ENCODE results near the gene ZNF692.
"Not testable (repeated sequence)": the region's sequence is repeated elsewhere in the genome, so short reads cannot be mapped to it uniquely, and the experiment has no call there.

The ZNF692 gene

DNA sequence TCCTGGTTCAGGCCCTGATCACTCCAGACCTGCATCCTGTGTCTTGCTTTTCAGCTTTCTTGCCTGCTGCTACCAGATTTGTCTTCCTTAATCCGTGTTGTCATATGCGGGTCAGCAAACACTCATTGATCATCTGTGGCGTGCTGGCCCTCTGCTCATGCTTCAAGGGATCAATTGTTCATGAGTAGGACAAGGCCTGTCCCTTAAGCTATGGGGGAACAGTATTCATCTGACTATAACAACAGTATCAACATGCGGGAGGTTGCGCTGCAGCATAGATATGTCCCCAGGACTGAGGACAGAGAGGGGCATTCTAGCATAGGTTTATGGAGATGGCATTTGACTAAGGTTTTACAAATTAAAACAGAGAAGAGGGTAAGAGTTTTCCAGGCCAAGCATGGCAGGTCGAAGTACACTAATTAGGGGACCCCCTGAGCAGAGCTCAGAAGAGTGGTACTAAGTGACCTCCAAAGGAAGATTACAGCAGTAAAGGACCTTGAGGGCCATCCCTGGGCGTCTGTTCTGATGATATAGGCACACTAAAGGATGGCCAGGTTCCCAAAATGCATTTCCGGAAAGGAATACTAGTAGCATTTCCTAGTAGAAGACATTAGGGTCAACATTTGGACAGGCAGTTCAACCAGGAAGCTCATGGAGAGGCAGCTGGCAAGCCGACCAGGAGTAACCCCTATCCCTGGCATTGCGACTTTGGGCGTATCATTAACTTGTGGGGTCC, 21.7 kb downstream of the ZNF692 start:
- FAIRE-seq (no peak), DNase-seq (ENCODE audit: insufficient read length, low spot score) (no peak)
- no peak for TF ChIP-seq POLR2A (IDR thresholded peaks at IDR 0.05; ENCODE audit: low read depth, low read length)

DNA sequence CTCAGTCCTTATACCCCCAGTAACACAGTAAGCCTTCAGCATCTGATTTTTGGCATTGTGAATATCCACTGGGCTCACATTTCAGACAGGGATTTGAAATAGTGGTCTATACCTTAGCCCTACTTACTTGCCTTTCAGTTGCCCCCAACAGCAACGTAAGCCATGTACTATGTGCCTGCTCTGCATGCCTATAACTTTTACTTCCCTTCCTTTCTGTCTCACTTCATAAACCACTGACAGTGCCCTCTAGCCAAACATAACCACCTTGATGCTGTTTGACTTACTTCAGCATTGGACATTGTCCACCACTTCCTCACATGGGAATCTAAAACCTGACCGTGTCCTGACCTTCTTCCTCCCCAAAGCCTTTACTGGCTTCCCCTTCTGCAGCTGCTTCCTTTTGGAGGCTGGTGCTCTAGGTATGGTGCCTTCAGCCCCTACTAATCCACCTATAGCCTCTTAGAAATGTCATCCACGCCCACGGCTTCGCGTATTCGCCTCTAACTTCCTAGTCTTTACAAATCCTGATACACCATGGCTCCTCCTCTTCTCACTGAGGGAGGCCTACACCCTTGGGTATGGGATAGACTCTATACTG, 24.4 kb downstream of the ZNF692 start:
- FAIRE-seq (no peak), DNase-seq (ENCODE audit: insufficient read length, low spot score) (no peak)
- TF ChIP-seq POLR2A (IDR thresholded peaks at IDR 0.05; ENCODE audit: low read depth, low read length): no peak

DNA sequence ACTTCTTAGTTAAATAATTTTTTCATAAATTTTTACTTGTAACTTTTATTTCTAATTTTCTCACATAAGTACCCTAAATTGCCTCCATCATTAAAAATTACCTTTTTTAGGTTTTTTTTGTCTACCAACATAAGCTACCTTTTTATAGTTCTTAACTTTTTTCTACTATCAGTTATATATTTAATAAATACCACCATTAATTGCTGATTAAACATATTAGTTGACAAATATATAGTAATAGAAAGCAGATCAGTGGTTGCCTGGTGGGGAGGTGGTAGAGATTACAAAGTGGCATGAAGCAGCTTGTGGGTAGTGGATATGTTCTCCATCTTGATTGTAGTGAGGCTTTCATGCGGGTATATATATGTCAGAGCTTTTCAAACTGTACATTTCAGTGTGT, 27.0 kb downstream of the ZNF692 start:
- no peak for DNase-seq (ENCODE audit: insufficient read length, low spot score)
- no peak for FAIRE-seq
- no peak for TF ChIP-seq POLR2A (IDR thresholded peaks at IDR 0.05; ENCODE audit: low read depth, low read length)

DNA sequence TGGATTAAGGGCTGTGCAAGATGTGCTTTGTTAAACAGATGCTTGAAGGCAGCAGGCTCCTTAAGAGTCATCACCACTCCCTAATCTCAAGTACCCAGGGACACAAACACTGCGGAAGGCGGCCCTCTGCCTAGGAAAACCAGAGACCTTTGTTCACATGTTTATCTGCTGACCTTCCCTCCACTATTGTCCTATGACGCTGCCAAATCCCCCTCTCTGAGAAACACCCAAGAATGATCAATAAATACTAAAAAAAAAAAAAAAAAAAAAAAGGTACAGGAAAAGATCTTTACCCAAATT, 28.2 kb downstream of the ZNF692 start:
- FAIRE-seq; DNase-seq (ENCODE audit: insufficient read length, low spot score): not testable (repeated sequence)

DNA sequence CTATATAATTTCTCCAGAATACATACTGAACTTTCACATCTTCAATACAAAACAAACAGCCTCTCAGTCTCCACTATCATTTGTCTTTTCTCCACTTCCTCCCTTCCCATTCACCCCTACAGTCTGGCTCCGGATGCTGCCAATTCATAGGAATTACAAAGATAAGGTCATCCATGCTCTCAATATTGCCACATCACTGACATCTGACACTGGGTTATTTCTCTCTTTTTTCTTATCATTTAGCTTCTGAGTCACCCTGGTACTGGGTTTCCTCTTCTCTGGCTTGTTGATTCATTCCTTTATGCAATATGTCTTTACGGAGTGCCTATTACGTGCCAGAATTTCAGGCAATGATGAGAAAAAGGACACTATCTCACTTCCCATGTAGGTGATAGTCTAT, 30.0 kb downstream of the ZNF692 start:
- DNase-seq (ENCODE audit: insufficient read length, low spot score): no peak
- no peak for FAIRE-seq
- TF ChIP-seq POLR2A (IDR thresholded peaks at IDR 0.05; ENCODE audit: low read depth, low read length): no peak

DNA sequence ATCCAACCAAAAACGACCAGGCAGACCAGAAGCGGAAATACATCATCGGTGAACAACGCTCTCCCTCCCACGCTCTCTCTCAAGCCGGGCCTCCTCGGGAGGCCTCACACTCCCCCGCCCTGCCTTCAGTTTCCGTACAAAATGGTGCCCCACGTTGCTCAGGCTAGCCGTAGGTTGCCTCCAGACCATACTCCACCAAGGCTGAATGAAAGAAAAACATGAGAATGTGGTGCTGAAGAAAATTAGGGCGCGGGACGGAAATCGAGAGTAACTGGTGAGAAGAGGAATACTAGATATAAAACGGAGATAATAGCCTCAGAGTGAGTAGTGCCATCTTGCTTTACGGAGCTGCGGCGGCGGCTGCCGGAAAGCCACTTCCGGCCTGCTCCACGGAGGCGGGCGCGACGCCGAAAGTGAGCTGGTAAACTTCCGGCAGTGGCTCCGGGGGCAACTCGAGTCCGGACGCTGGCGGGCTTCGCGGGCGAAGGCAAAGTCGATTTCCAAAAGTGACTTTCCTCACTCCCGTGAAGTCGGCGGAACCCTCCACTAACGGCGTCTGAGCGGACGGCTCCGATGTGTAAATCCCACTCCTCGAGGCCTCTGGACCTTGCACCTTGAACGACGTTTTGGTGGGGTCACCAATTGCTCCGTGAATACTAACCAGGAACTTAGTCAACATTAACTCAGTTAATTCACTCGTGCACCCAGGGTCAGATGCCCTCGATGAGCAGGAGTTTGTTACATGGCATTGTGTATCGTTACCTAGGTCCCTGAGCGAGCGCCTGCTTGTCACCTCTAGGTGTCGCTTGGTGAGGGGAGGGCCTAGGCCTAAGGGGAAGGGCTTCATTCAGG, 32.8 kb downstream of the ZNF692 start, which contains the start of gene SH3BP5L:
Gene SH3BP5L (minus strand): TSS at position 7 of the 852 bp plus-strand sequence. CDS start 980 bp downstream, outside the sequence.
- FAIRE-seq (no peak), DNase-seq (ENCODE audit: insufficient read length, low spot score) (peak; percentile 82)
- TF ChIP-seq POLR2A (IDR thresholded peaks at IDR 0.05; ENCODE audit: low read depth, low read length): peak; percentile 56

DNA sequence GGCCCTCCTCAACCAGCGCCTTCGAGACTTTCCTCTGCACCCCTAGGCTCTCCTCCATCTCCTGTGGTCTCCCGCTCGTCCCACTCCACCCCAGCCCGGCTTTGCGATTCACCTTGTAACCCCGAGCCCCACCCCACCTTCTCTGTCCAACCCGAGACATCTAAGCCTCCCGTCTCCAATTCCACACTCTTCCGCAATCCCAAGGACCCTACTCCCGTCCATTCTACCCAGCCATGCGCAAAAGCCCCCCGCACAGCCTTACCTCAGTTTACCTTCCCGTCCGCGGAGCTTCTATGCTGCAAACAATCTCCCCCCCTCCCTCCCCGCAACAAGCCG, 33.3 kb downstream of the ZNF692 start:
- DNase-seq (ENCODE audit: insufficient read length, low spot score) (no peak), FAIRE-seq (no peak)
- no peak for TF ChIP-seq POLR2A (IDR thresholded peaks at IDR 0.05; ENCODE audit: low read depth, low read length)

DNA sequence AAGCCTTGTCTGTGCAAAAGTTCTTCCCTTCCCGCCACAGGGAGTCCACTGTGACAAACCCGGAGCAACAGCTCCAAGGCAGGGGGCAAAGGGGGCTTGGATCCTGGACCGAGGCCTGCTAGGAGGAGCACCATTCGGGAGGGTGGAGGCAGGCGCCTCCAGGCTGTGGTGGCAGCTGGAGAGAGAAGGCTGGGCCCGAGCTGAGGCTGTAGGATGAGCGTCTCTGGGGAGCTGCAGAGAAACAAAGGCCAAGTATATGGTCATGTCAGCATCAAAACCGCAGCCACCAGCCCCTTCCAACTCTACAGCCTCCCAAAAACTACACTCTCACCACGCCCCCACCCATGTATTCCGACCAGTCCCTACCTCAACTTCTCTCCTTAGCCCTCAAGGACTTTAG, 33.7 kb downstream of the ZNF692 start:
- DNase-seq (ENCODE audit: insufficient read length, low spot score) (no peak), FAIRE-seq (no peak)
- no peak for TF ChIP-seq POLR2A (IDR thresholded peaks at IDR 0.05; ENCODE audit: low read depth, low read length)

DNA sequence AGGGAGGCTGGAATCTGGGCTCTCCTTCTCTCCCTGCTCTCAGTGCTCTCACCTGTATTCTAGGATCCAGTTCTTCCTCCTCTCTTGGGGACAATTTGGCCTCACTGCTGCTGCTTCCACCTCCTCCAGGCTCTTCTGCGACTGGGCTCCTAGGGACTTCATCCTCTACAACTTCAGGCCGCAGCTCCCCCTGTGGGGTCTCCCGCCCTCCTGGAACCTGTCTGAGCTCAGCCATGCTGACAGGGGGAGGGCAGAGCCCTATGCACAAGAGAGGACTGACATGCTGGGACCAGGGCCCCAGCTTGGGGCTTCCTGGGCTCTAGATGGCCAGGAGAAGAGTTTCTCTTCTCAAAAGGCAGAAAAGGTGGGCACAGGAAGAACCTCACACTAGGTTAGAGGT, 34.2 kb downstream of the ZNF692 start:
- FAIRE-seq (no peak), DNase-seq (ENCODE audit: insufficient read length, low spot score) (no peak)
- TF ChIP-seq POLR2A (IDR thresholded peaks at IDR 0.05; ENCODE audit: low read depth, low read length): no peak

DNA sequence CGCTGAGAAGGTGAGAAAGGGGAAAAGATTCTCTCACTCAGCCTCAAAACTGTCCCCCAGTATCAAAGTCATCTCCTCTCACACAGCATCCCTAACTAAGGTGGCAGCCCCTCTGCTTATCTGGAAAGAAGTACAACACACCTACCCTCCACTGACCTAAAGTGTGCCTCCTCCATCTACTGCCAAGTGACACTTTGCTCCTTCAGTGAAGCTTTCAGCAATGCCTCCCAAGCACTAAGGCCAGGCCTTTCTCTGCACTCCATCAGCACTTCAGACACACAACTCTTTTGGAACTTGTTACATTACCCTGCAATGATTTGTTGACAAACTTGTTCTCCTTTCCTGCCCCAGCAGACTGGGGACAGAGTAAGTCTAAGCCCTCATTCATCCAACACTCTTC, 34.6 kb downstream of the ZNF692 start:
- no peak for TF ChIP-seq POLR2A (IDR thresholded peaks at IDR 0.05; ENCODE audit: low read depth, low read length)
- FAIRE-seq: no peak
- no peak for DNase-seq (ENCODE audit: insufficient read length, low spot score)

DNA sequence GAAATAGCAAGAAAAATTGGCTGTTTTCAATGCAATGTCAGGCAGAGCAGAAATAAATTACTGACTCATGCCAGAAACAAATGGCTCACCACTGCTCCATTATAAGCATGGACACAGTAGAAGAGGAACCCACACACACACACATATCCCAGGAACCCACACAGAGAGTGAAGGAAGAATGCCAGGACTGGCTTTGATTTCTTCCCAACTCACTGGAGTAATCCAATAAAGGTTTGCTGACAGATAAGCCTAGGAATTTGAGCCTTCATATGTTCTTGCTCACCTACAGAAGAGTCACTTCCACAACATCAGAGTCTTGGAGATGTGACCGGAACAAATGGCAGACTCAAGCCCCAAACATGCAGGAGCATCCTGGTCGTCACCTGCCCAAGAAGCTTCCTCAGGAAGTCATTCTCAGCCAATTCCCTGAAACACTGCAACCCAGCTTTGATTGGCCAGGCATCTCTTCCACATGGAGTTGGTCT, 35.3 kb downstream of the ZNF692 start:
- no peak for TF ChIP-seq POLR2A (IDR thresholded peaks at IDR 0.05; ENCODE audit: low read depth, low read length)
- FAIRE-seq (no peak), DNase-seq (ENCODE audit: insufficient read length, low spot score) (no peak)

DNA sequence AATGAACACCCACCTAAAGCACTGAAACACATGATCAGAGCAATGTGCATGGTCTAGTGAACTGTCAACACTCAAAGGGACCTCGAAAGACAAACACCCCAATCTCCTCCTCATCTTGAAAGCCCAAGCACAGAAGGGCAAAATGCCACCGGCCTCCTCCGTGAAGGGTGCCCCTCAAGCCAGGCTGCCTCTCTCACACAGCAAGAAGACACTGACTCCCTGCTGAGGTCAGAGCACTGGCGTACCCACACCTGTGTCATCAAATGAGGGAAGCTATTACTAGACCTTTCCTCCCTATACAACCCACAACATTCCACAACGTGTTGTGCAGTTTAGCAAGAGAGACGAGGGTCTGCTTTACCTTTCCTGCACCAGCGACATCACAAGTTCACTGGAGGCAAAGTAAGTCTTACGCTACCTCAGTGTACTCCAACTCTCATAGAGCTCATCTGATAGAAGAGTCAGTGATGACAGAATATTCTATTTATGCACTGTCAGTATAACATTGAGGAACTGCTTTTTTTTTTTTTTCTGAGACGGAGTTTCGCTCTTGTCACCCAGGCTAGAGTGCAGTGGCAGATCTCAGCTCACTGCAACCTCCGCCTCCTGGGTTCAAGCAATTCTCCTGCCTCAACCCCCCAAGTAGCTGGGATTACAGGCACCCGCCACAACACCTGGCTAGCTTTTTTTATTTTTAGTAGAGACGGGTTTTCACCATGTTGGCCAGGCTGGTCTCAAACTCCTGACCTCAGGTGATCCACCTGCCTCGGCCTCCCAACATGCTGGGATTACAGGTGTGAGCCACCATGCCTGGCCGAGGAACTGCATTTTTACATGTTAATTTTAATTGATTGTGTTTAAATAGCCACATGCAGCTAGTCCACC, 36.5 kb downstream of the ZNF692 start:
- DNase-seq (ENCODE audit: insufficient read length, low spot score) (no peak), FAIRE-seq (no peak)
- TF ChIP-seq POLR2A (IDR thresholded peaks at IDR 0.05; ENCODE audit: low read depth, low read length): no peak

DNA sequence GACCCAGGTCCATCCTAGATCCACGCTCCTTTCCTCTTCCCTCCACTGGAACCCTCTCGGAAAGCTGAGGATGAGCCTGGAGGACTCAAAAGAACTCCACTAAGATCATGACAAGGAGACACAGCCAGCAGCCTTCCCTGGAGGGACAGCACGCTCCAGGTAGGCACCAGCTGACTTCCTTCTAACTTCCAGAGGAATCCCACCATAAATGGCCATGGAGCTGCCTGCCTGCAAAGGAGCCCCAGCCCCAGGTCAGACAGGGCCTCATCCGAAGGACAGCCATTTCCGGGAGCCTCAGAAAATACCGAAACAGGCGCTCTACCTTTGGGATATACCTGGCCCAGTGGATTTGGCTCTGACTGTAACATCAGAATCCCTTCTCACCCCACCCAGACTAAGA, 37.2 kb downstream of the ZNF692 start:
- TF ChIP-seq POLR2A (IDR thresholded peaks at IDR 0.05; ENCODE audit: low read depth, low read length): no peak
- DNase-seq (ENCODE audit: insufficient read length, low spot score): no peak
- no peak for FAIRE-seq

DNA sequence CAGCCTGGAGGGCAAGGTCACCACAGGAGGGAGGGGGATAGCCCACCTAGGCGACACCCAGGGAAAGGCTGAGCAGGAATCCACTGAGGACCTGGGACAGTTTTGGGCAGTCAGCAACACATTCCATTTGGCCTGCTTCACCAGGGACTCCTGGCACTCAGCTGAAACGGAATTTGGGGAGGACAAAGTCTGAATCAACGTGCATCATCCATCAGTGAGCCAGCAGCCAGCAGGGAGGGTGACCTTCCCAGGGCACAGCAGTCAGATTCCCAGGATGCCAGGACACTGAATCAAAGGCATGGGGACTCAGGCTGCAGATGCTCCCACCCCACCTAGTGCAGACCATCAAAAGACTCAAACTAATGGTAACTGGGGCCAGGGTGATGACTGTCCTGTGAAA, 37.8 kb downstream of the ZNF692 start:
- FAIRE-seq (peak; percentile 52), DNase-seq (ENCODE audit: insufficient read length, low spot score) (peak; percentile 88)
- TF ChIP-seq POLR2A (IDR thresholded peaks at IDR 0.05; ENCODE audit: low read depth, low read length): no peak
